HL-60 (cell line): ENCODE data around the gene GABPA.

Source experiments
- DNase-seq, 2 experiments: peaks; one replicate each; pipeline ENCODE4 v3.0.0-alpha.2; 2010 to 2020; ENCODE audit warnings: low read depth in 1 of 2, low spot score in 1 of 2
- H3K27ac ChIP-seq: fragments of 250-450 bp; sonication (Bioruptor Pico); replicated peaks from 2 replicates; pipeline ENCODE4 v1.5.1; 2020; ENCODE audit warnings: mild to moderate bottlenecking, moderate library complexity
- H3K27me3 ChIP-seq: fragments of 250-450 bp; sonication (Bioruptor Pico); 2 replicates; pipeline ENCODE4 v1.5.1; 2021; ENCODE audit warnings: mild to moderate bottlenecking, moderate library complexity; ENCODE audit not compliant: insufficient read depth, poor library complexity, severe bottlenecking
- H3K4me3 ChIP-seq: replicated peaks from 2 replicates; pipeline ENCODE4 v1.5.1; 2011; ENCODE audit warnings: mild to moderate bottlenecking, control low read depth, low read length; ENCODE audit not compliant: insufficient read depth
- GABPA ChIP-seq: IDR thresholded peaks from 2 replicates; pipeline ENCODE4 v1.6.1; 2012; ENCODE audit warnings: low read depth
- POLR2AphosphoS5 ChIP-seq: IDR thresholded peaks from 2 replicates; pipeline ENCODE4 v1.6.1; 2012; ENCODE audit warnings: low read depth
- SPI1 ChIP-seq: IDR thresholded peaks from 2 replicates; pipeline ENCODE4 v1.6.1; 2012; ENCODE audit warnings: low read depth, mild to moderate bottlenecking, borderline replicate concordance
- TF ChIP-seq, protein P1 (sequence below): IDR thresholded peaks from 2 replicates; pipeline ENCODE4 v1.6.1; 2012; ENCODE audit warnings: low read depth; ENCODE audit not compliant: insufficient replicate concordance
- TF ChIP-seq, protein P2 (sequence below): IDR thresholded peaks from one replicate; pipeline ENCODE4 v1.5.1; 2011; ENCODE audit warnings: low read length, control low read depth, inconsistent platforms; ENCODE audit not compliant: insufficient read depth

GABPA gene

DNA sequence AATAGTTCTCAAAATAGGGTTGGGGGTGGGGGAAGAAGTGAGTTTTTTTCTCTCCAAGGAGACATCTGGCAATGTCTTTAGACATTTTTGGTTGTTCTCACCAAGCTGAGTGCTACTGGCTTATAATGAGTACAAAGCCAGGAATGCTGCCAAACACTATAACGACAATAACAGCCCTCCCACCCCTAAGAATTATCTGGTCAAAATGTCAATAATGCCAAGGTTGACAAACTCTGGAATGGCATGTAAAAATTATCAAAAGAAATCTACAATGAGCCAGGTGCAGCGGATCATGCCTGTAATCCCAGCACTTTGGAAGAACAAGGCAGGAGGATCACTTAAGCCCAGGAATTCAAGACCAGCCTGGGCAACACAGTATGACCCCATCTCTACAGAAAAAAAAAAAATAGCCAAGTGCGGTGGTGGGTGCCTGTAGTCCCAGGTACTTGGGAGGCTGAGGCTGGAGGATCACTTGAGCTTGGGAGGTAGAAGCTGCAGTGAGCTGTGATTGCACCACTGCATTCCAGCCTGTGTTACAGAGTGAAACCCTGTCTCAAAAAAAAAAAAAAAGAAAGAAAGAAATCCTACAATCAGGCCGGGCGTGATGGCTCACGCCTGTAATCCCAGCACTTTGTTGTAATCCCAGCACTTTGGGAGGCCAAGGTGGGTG lies 2.5 kb upstream of the GABPA start:
- TF ChIP-seq POLR2AphosphoS5 (no peak), SPI1 (no peak), GABPA (no peak)
- TF ChIP-seq, protein P1, sequence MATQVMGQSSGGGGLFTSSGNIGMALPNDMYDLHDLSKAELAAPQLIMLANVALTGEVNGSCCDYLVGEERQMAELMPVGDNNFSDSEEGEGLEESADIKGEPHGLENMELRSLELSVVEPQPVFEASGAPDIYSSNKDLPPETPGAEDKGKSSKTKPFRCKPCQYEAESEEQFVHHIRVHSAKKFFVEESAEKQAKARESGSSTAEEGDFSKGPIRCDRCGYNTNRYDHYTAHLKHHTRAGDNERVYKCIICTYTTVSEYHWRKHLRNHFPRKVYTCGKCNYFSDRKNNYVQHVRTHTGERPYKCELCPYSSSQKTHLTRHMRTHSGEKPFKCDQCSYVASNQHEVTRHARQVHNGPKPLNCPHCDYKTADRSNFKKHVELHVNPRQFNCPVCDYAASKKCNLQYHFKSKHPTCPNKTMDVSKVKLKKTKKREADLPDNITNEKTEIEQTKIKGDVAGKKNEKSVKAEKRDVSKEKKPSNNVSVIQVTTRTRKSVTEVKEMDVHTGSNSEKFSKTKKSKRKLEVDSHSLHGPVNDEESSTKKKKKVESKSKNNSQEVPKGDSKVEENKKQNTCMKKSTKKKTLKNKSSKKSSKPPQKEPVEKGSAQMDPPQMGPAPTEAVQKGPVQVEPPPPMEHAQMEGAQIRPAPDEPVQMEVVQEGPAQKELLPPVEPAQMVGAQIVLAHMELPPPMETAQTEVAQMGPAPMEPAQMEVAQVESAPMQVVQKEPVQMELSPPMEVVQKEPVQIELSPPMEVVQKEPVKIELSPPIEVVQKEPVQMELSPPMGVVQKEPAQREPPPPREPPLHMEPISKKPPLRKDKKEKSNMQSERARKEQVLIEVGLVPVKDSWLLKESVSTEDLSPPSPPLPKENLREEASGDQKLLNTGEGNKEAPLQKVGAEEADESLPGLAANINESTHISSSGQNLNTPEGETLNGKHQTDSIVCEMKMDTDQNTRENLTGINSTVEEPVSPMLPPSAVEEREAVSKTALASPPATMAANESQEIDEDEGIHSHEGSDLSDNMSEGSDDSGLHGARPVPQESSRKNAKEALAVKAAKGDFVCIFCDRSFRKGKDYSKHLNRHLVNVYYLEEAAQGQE, result no peak
- TF ChIP-seq, protein P2, sequence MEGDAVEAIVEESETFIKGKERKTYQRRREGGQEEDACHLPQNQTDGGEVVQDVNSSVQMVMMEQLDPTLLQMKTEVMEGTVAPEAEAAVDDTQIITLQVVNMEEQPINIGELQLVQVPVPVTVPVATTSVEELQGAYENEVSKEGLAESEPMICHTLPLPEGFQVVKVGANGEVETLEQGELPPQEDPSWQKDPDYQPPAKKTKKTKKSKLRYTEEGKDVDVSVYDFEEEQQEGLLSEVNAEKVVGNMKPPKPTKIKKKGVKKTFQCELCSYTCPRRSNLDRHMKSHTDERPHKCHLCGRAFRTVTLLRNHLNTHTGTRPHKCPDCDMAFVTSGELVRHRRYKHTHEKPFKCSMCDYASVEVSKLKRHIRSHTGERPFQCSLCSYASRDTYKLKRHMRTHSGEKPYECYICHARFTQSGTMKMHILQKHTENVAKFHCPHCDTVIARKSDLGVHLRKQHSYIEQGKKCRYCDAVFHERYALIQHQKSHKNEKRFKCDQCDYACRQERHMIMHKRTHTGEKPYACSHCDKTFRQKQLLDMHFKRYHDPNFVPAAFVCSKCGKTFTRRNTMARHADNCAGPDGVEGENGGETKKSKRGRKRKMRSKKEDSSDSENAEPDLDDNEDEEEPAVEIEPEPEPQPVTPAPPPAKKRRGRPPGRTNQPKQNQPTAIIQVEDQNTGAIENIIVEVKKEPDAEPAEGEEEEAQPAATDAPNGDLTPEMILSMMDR, result no peak
- H3K27ac ChIP-seq, result no peak overlapping the region
- no peak for DNase-seq
- H3K4me3 ChIP-seq, result no peak overlapping the region
- H3K27me3 ChIP-seq, result no peaks in the 10 kb centered on the region

DNA sequence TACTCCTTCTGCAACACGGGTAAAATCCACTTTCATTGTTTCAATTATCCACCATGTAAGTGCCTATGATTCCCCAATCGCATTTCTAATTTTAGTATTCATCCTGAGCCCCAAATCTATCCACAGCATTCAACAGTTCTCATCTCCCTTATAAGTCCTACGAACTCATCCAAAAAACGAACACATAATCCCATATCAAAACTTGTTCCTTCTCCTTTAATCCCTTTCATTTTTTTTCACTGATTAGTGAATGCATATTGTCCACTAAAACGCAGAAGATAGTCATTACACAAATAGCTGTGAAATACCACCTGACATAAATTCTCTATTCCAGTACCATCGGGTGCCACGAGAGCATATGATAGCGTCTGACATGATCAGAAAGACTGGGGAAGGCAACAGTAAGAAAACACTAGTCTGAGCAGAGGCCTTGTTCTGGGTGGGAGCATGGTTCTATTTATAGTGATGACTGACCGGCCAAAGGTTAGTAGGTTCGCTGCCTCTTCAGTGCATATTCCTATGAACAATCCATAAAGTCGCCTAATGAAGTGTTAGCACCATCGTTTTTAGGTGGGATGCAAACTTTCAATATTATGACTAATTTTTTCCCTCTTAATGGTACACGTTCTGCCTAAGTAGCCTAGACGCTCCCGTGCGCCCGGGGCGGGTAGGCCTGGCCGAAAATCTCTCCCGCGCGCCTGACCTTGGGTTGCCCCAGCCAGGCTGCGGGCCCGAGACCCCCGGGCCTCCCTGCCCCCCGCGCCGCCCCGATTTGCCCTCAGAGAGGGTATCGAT lies 716 bp upstream of the GABPA start:
- H3K27ac ChIP-seq, result peak overlapping the region; percentile 100
- peak; percentile 22 to 23 for DNase-seq
- TF ChIP-seq, protein P1, result no peak
- TF ChIP-seq, protein P2, result no peak
- TF ChIP-seq GABPA (no peak), POLR2AphosphoS5 (no peak), SPI1 (no peak)
- no peaks in the 10 kb centered on the region for H3K27me3 ChIP-seq
- H3K4me3 ChIP-seq, result peak overlapping the region; percentile 68

DNA sequence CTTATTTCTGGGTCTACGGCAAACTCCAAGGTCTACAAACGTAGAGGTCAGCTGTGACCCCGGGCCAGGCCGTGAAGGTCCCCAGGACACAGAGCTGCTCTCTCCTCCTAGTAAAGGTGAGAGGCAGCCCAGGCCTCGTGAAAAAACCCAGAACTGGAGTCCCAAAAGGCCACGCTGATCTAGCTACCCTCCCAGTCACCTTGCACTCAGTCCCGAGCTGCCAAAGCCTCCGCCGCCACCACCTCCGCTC lies 193 bp upstream of the GABPA start:
- TF ChIP-seq, protein P1, result peak; percentile 52
- peak; percentile 92 for TF ChIP-seq POLR2AphosphoS5
- TF ChIP-seq, protein P2, result no peak

More for the DNA sequence above, 193 bp upstream of the GABPA start:
- no peaks in the 10 kb centered on the region for H3K27me3 ChIP-seq
- H3K27ac ChIP-seq, result peak overlapping the region; percentile 100
- peak overlapping the region; percentile 68 for H3K4me3 ChIP-seq
- DNase-seq, result no peak
